ENCODE measurements around the gene FLNC. TPM values are rescaled to one million over a fixed set of nuclear protein-coding genes. Genes with fewer than 3 reads are reported as not detected.

FLNC gene
- total RNA-seq, 1 donor from 2014 or later, result 2.0 TPM

GRCh38 chr7:128801003-128801402 lies 29.2 kb upstream of the FLNC start:
- no peak for ATAC-seq

- ATAC-seq, result no peak
Measured at GRCh38 chr7:128801667-128802418, 28.4 kb upstream of the FLNC start.

DNA sequence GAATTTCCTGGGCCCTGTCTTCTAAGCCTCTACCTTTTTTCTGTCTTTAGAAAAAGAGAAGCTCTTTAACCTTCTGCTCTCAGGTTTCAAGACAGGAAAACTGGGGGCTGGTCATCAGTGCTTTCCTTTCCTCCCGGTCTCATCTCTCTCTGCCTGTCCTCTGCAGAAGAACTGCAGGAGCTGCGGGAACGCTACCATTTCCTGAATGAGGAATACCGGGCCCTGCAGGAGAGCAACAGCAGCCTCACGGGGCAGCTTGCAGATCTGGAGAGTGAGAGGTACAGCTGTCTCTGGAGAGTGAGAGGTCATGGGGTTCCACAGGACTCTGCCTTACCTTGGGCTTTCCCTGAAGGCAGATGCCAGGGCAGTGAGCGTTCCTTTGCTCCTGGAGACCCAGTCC lies 25.7 kb upstream of the FLNC start:
- ATAC-seq, result no peak

GRCh38 chr7:128805225-128805624 lies 25.0 kb upstream of the FLNC start:
- ATAC-seq, result no peak

- no peak for ATAC-seq
Measured at GRCh38 chr7:128807191-128807590, 23.0 kb upstream of the FLNC start.

GRCh38 chr7:128809363-128809762 lies 20.8 kb upstream of the FLNC start:
- ATAC-seq, result no peak

- no peak for ATAC-seq
Measured at GRCh38 chr7:128810473-128810872, 19.7 kb upstream of the FLNC start.

DNA sequence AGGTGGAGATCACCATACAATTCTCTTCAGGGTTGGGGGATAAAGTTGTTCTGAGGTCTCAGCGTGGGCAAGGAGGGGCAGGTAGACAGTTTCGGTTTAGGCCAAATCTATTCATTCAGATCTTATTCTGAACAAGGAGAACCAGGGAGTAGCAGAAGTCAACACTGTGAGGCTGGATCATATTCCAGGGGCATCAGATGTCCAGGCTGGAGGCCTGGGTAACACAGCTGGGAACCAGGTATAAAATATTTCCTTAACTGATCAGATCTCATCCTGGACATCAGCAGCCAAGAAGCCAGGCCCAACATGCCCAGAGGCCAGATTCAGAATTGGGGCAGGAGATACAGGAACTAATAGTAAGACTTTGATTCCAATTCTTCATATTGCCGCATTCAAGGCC lies 19.2 kb upstream of the FLNC start:
- ATAC-seq, result no peak

DNA sequence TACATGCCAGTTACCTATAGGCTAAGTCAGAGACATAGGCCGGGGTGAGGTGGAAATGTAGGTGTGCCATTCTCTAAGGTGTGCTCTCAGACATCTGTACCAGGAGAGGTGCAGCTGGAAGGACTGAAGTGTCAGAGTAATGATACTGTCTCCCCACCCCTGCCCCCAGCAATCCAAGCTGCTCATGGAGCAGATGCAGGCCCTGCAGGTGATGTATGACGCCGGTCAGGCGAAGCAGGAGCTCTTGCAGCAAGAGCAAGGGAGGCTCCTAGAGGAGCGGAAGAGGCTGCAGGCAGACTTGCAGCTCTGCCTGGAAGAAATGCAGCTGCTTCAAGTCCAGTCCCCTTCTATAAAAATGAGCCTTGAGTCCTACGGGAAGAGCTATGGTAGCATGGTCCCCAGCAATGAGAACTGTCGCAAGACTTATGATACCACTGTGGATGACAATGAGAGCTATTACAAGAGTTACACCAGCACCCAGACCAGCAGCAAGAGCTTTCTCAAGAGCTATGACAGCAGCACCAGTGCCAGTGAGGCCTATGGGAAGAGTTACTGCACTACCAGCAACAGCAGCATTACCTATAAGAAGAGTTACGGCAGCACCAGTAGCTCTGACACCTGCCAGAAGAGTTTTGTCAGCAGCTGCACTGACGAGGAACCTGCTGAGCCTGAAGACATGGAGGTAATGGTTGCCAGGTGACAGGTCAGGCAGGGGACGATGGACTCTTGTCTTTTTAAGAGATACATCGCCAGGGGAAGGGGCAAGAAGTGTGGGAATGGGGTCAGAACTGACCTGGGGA lies 18.4 kb upstream of the FLNC start:
- ATAC-seq, result no peak

GRCh38 chr7:128812514-128813168 lies 17.6 kb upstream of the FLNC start:
- ATAC-seq, result peak; percentile 19

GRCh38 chr7:128814499-128814898 lies 15.7 kb upstream of the FLNC start:
- no peak for ATAC-seq

- peak; percentile 67 for ATAC-seq
Measured at GRCh38 chr7:128815289-128815942, 14.8 kb upstream of the FLNC start.

DNA sequence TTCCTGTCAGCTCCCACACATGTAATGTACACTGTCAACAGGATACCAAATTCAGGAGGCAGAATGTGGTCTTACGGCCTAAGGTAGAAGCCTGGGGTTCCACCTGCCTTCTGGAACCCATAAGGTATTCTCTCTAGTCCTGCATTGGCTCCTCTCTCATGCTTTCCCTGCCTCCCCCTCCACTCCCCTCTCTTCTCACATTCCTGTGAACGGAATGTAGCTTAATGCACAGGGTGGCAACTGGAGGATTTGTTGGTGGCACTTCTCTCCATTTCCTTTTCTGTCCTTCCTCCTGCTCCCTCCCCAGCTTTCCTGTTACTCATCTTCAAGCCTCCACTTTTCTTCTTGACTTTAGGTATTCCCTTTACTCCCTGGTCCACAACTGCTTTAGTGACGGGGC lies 11.5 kb upstream of the FLNC start:
- ATAC-seq, result no peak

DNA sequence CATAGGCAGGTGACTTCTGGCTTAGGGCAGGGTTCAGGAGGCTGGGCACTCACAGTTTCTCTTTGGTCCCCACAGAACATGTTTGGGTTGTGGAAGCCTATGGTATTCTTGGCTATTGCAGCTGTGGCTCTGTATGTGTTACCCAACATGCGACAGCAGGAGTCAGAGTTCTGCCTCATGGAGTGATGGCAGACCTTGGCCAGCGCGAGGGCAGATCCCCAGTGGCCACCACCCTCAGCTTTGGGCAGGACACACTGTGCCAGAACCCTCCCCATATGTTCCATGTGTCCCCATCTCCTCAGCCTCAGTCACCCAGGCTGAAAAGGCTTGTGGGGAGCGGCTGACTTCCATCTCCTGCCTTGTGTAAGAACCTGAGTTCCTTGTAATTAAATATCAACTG lies 8.5 kb upstream of the FLNC start:
- ATAC-seq, result no peak

DNA sequence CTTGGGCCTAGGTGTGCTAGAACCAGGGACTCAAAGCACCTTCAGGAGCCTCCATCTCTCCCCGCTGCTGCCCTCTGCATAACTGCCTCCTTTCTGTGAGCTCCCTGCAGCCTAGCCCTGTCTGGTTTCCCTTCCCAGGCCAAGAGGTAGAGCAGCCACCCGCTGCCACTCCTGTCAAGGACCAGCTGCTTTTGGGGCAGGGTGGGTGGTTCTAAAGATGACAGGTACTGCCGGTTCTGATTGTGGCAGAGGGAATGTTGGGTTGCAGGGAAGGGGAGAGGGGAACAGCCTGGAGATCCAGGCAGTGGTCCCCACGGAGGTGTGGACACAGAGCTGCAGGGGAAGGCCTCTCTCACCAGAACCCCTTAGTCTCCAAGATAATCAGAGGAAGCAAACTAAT lies 3.7 kb upstream of the FLNC start:
- ATAC-seq, result no peak

GRCh38 chr7:128826916-128827247 lies 3.3 kb upstream of the FLNC start:
- ATAC-seq, result peak; percentile 36

DNA sequence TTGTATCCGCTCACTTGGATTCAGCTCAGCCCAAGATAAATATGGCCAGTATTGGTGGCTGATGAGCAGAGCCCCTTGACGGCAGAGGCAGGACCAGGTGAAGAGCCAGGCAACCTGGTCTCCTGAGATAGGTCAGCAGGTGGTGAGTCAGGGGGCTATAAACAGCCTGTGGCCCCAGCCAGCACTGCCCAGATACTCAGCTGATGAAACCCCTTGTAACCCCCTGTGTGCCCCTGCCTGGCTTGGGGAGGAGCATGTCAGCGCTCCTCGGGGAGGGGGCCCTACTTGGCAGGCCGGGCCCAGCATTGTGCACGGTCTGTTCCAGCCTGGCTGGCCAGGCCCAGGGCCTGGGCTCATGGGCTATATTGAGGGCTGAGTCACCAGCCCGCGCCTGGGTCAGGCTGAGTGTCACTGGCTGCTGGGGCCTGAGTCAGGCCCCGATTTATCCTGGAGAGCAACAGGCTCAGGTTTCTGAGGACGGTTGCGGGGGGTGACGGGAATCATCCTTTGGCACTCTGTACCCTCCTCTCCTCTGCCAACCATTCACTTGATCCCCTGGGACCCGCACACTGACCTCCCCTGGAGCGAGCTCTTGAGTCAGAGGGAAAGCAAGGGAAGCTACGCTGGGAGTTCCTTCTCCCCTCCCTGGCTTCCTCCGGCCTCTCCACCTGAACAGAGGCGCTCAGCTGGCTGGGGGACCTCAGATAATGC lies 2.8 kb upstream of the FLNC start:
- peak; percentile 82 for ATAC-seq

DNA sequence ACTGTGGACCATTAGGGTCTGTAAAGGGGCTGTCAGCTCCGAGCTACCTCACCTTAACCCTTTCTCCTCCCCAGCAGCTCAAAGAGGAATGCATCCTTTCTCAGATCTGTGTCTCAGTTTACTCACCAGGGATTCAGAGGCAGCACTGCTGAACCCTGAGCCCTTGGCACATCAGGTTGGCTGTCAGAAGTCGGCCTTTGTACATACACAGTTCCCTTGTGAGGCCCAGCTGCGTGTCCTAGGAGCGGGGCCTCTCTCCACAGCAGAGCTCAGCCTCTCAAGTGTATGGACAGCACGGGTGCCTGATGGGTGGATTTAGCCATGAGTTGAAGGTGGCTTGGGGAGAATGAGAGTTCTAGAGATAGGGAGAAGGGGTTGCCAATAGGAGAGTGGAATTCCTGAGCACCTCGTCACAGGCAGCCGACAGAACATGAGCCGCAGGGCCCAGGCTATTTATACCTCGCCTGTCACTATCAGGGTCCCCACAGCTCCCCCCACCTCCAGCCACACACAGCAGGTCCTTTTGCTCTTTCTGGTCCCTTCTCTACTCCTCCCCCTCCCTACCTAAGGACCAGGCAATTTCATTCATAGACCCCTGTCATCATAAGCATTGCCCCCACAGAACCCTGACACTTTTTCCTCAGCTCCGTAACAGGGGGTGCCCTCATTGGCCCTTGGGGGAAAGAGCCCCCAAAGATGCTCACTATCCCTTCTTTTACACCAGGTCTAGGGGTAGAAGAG lies 2.1 kb upstream of the FLNC start:
- no peak for ATAC-seq

- no peak for ATAC-seq
Measured at GRCh38 chr7:128829391-128830166, 627 bp upstream of the FLNC start.

DNA sequence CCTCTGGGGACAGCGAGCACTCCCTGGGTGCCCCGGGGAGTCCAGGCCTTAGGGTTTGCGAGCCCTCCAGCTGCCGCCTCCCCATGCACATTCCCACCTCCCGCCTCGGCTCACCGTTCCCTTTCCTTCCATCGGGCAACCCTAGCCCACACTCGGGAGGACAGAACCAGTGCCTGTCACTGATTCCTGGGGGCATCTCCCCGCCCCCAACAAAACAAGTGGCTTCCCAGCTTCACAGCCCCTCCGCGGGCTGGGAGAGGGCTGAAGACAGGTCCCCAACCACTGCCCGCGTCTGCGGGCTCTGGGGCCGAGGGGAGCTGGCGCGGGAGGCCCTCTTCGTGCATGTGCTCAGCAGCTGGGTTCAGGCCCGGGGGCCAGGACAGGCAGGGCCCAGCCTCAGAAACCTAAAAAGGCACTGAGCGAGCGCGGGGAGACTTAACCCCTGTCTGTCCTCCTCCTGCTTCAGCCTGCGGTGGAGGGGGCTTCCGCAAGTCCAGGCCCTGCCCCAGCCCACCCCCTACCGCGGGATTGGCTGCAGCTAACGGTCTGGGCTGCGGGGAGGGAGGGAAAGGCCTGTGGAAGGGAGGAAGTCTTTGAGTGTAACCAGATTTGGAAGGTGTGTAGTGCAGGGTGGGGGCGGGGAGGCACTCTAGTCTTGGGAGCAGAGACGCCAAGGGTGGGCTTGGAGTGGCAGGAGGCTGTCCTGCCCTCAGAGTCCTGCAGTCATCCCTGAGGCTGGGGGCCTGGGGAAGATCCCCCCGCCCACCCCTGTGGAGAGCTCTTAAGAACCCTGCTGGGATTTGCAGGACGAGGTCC lies 1.2 kb downstream of the FLNC start:
- no peak for ATAC-seq
